DOHH2 (cell line): ENCODE data around the gene UMODL1.

Source experiments
- EZH2phosphoT487 ChIP-seq: fragments of 200-600 bp; sonication (generic); IDR thresholded peaks from 2 replicates; pipeline ENCODE4 v1.6.1; 2017; ENCODE audit warnings: borderline replicate concordance, mild to moderate bottlenecking, antibody characterized with exemption, low read length, moderate library complexity, mixed read lengths
- TF ChIP-seq, protein P1 (sequence below): fragments of 200-600 bp; sonication (generic); IDR thresholded peaks from one replicate; pipeline ENCODE4 v1.5.1; 2014; ENCODE audit warnings: antibody characterized with exemption, mild to moderate bottlenecking, low read depth, low read length; ENCODE audit not compliant: poor library complexity, severe bottlenecking

DNA sequence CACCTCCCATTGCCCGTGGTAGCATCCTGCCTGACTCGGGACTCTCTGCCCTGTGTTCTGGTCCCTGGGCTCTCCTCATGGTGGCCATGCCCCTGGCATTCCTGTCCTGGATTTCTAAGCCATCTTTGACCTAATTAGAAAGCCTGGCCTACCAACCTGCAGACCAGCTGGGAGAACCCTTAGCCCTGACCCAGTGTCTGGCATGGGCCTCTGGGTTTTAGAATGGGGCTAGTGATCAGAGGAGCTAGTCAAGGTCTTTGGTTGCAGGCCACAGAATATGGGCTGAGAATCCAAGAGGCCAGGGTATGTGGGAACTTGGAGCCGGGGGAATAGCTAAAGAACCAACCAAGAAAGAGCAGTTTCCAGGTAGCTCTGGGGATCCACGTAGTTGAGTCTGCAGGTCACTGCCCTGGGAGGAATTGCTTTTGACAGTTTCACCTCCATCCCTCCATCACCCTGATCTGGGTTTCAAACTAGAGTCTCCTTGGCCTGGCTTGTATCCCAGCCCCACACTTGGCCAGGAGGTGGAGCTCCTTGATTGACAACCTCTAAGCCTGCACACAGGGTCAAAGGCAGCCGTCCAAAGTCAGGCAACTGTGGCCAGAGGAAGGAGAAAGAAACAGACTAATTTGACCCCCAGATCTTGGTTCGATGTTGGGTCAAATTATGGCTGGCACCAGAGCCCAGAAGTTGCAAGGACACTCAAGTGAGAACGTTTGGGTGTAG, 93.1 kb downstream of the UMODL1 start:
- TF ChIP-seq, protein P1, sequence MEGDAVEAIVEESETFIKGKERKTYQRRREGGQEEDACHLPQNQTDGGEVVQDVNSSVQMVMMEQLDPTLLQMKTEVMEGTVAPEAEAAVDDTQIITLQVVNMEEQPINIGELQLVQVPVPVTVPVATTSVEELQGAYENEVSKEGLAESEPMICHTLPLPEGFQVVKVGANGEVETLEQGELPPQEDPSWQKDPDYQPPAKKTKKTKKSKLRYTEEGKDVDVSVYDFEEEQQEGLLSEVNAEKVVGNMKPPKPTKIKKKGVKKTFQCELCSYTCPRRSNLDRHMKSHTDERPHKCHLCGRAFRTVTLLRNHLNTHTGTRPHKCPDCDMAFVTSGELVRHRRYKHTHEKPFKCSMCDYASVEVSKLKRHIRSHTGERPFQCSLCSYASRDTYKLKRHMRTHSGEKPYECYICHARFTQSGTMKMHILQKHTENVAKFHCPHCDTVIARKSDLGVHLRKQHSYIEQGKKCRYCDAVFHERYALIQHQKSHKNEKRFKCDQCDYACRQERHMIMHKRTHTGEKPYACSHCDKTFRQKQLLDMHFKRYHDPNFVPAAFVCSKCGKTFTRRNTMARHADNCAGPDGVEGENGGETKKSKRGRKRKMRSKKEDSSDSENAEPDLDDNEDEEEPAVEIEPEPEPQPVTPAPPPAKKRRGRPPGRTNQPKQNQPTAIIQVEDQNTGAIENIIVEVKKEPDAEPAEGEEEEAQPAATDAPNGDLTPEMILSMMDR = peak; percentile 88
- no peak for TF ChIP-seq EZH2phosphoT487
